CD4-positive, alpha-beta T cell (primary cell): ENCODE data around the gene PNPLA4. TPM values are rescaled to one million over a fixed set of nuclear protein-coding genes. Genes with fewer than 3 reads are reported as not detected.

Source experiments
- ATAC-seq: fragments of 200-7000 bp; cut with Tn5 transposase; one replicate; pipeline ENCODE4 v1.10.0; 2022; ENCODE audit warnings: mild to moderate bottlenecking; ENCODE audit not compliant: poor library complexity
- CTCF ChIA-PET: fragments of 350-600 bp; sonication (Branson Sonifier 250); formaldehyde crosslinking; loops from one replicate; lab custom pipeline; 2021; ENCODE audit warnings: antibody characterized with exemption, inconsistent platforms; lab: Charles Lee
- POLR2A ChIA-PET: fragments of 350-600 bp; sonication (Branson Sonifier 250); formaldehyde crosslinking; loops from one replicate; lab custom pipeline; 2021; ENCODE audit warnings: antibody characterized with exemption, inconsistent platforms; lab: Charles Lee
- DNase-seq, 14 experiments: peaks; one replicate each; pipeline ENCODE4 v3.0.0-alpha.2; 2013 to 2020; ENCODE audit warnings: mixed read lengths in 2 of 14
- H3K27ac ChIP-seq, 2 donors: one replicate each; pipeline versions ENCODE4 v1.5.1 to v1.7.0; 2013; ENCODE audit warnings: low read length in 2 of 2, low read depth in 1 of 2, mild to moderate bottlenecking in 1 of 2
- H3K27me3 ChIP-seq, 2 experiments: 1 replicate in 1 of 2; 2 replicates in 1 of 2; pipeline versions ENCODE4 v1.6.1 to v1.7.0; 2013; ENCODE audit warnings: low read length in 2 of 2, control low read depth in 1 of 2, mild to moderate bottlenecking in 1 of 2, moderate library complexity in 1 of 2; ENCODE audit not compliant: insufficient read depth in 2 of 2, control insufficient read depth in 1 of 2
- H3K36me3 ChIP-seq: one replicate; pipeline ENCODE4 v1.6.1; 2013; ENCODE audit warnings: low read length, control low read depth; ENCODE audit not compliant: insufficient read depth
- H3K4me1 ChIP-seq: one replicate; pipeline ENCODE4 v1.6.1; 2013; ENCODE audit warnings: low read length, control low read depth; ENCODE audit not compliant: insufficient read depth
- H3K4me3 ChIP-seq: one replicate; pipeline ENCODE4 v1.5.1; 2013; ENCODE audit warnings: mild to moderate bottlenecking, low read length, moderate library complexity
- H3K9me3 ChIP-seq, 2 experiments: 1 replicate in 1 of 2; 2 replicates in 1 of 2; pipeline versions ENCODE4 v1.6.1 to v1.7.0; 2013; ENCODE audit warnings: low read length in 2 of 2, mild to moderate bottlenecking in 2 of 2, control low read depth in 1 of 2, moderate library complexity in 1 of 2; ENCODE audit not compliant: control insufficient read depth in 1 of 2, insufficient read depth in 1 of 2
- H3K27ac Mint-ChIP-seq: one replicate; pipeline ENCODE4 v1.8.0; 2020; ENCODE audit warnings: mixed read lengths
- H3K27me3 Mint-ChIP-seq: one replicate; pipeline ENCODE4 v1.8.0; 2021; ENCODE audit warnings: mixed read lengths
- H3K36me3 Mint-ChIP-seq: one replicate; pipeline ENCODE4 v1.8.0; 2021; ENCODE audit warnings: low read depth, mixed read lengths
- H3K4me1 Mint-ChIP-seq: one replicate; pipeline ENCODE4 v1.8.0; 2021; ENCODE audit warnings: low read depth, mixed read lengths
- H3K4me3 Mint-ChIP-seq: one replicate; pipeline ENCODE4 v1.8.0; 2020; ENCODE audit warnings: mild to moderate bottlenecking, mixed read lengths
- H3K9me3 Mint-ChIP-seq: one replicate; pipeline ENCODE4 v1.8.0; 2020; ENCODE audit warnings: mixed read lengths
- CTCF ChIP-seq: fragments of 200-600 bp; IDR thresholded peaks from one replicate; pipeline ENCODE4 v1.8.0; 2022; ENCODE audit warnings: antibody characterized with exemption, mild to moderate bottlenecking
- intact Hi-C, 2 experiments: fragments of 100-400 bp; cut with DNase I in 1 of 2; cut with micrococcal nuclease in 1 of 2; formaldehyde crosslinking; loops; one replicate each; pipeline versions ENCODE4 v1.15.1 to v1.9.0; 2023 to 2025; cut with DNase I, micrococcal nuclease
- total RNA-seq, 174 experiments: library from RNA in 2 of 174; stranded (reverse) in 2 of 174; gene quantifications; one replicate each; pipeline ENCODE4 v1.2.3 and lab custom pipeline; 2021 to 2026

The PNPLA4 gene
- total RNA-seq, 2 experiments from 2014 or later = 1.9 to 2.1 TPM

- Histone ChIP-seq H3K27me3 (no peaks in the 10 kb centered on the region), H3K36me3 (no peaks in the 10 kb centered on the region), H3K9me3 (no peaks in the 10 kb centered on the region), H3K4me1 (no peaks in the 10 kb centered on the region), H3K4me3 (no peak overlapping the region), H3K27ac (no peak overlapping the region)
- Mint-ChIP-seq H3K4me3 (no peak overlapping the region), H3K27me3 (no peaks in the 10 kb centered on the region), H3K36me3 (no peaks in the 10 kb centered on the region), H3K4me1 (no peaks in the 10 kb centered on the region), H3K27ac (no peak overlapping the region), H3K9me3 (no peaks in the 10 kb centered on the region)
- TF ChIP-seq CTCF = no peak
- CTCF ChIA-PET = no interaction called here
- ATAC-seq = no peak
- POLR2A ChIA-PET = no interaction called here
- no peak for DNase-seq
- intact Hi-C loops = no loop called here
Observed at GRCh38 chrX:7891928-7892327, 35.3 kb downstream of the PNPLA4 start.

GRCh38 chrX:7889680-7890079 lies 37.5 kb downstream of the PNPLA4 start:
- H3K9me3 ChIP-seq = no peaks in the 10 kb centered on the region
- ChIA-PET POLR2A (no interaction called here), CTCF (no interaction called here)
- DNase-seq = no peak
- Mint-ChIP-seq H3K4me3 (no peak overlapping the region), H3K27ac (no peak overlapping the region), H3K4me1 (no peaks in the 10 kb centered on the region), H3K36me3 (no peaks in the 10 kb centered on the region), H3K27me3 (no peaks in the 10 kb centered on the region), H3K9me3 (no peaks in the 10 kb centered on the region)
- no peak for ATAC-seq
- intact Hi-C loops = no loop called here
- TF ChIP-seq CTCF = no peak
- no peak overlapping the region for H3K27ac ChIP-seq
- no peaks in the 10 kb centered on the region for H3K27me3 ChIP-seq
- no peak overlapping the region for H3K4me3 ChIP-seq
- H3K36me3 ChIP-seq = no peaks in the 10 kb centered on the region
- H3K4me1 ChIP-seq = no peaks in the 10 kb centered on the region

GRCh38 chrX:7889135-7889534 lies 38.1 kb downstream of the PNPLA4 start:
- Mint-ChIP-seq H3K4me3 (no peak overlapping the region), H3K36me3 (no peaks in the 10 kb centered on the region), H3K27ac (no peak overlapping the region), H3K4me1 (no peaks in the 10 kb centered on the region), H3K27me3 (no peaks in the 10 kb centered on the region), H3K9me3 (no peaks in the 10 kb centered on the region)
- ChIA-PET CTCF (no interaction called here), POLR2A (no interaction called here)
- no peaks in the 10 kb centered on the region for H3K27me3 ChIP-seq
- DNase-seq (peak in 3 of 14 experiments; percentile 1 to 15 (median 11)), ATAC-seq (no peak)
- no peaks in the 10 kb centered on the region for H3K9me3 ChIP-seq
- H3K4me3 ChIP-seq = no peak overlapping the region
- no peak for TF ChIP-seq CTCF
- H3K27ac ChIP-seq = no peak overlapping the region
- H3K36me3 ChIP-seq = no peaks in the 10 kb centered on the region
- intact Hi-C loops = no loop called here
- no peaks in the 10 kb centered on the region for H3K4me1 ChIP-seq
